Stimulated activated CD8-positive, alpha-beta memory T cell treated with anti-CD3 and anti-CD28 coated beads, Interleukin-15, amount 100 ng/mL, for 4 hours (primary cell): Measurements from ENCODE around the gene C2orf81.
"Not testable (repeated sequence)": the region's sequence is repeated elsewhere in the genome, so short reads cannot be mapped to it uniquely, and the experiment has no call there.

Experiments
- DNase-seq, 2 donors: peaks; one replicate each; pipeline ENCODE4 v3.0.0-alpha.2; 2020; ENCODE audit warnings: low read depth in 2 of 2

Gene C2orf81

DNA sequence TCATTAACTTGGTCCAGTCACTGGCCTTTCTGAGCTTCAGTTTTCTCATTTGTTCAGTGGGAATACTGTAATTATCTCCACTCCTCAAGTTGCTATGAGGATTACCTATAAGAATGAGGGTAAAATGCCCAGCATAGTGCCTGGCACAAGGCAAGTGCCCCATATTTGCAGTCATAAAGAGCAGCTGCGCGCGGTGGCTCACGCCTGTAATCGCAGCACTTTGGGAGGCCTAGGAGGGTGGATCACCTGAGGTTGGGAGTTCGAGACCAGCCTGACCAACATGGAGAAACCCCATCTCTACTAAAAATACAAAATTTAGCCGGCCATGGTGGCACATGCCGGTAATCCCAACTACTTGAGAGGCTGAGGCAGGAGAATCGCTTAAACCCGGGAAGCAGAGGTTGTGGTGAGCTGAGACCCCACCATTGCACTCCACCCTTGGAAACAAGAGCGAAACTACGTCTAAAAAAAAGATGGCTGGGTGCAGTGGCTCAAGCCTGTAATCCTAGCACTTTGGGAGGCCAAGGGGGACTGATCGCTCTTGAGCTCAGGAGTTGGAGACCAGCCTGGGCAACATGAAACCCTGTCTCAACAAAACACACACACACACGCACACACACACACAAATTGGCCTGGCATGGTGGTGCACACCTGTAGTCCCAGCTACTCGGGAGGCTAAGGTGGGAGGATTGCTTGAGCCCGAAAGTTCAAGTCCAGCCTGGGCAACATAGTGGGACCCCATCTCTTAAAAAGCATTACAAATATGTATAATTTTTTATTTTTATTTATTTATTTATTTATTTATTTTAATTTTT lies 21.3 kb upstream of the C2orf81 start:
- DNase-seq, result not testable (repeated sequence)

DNA sequence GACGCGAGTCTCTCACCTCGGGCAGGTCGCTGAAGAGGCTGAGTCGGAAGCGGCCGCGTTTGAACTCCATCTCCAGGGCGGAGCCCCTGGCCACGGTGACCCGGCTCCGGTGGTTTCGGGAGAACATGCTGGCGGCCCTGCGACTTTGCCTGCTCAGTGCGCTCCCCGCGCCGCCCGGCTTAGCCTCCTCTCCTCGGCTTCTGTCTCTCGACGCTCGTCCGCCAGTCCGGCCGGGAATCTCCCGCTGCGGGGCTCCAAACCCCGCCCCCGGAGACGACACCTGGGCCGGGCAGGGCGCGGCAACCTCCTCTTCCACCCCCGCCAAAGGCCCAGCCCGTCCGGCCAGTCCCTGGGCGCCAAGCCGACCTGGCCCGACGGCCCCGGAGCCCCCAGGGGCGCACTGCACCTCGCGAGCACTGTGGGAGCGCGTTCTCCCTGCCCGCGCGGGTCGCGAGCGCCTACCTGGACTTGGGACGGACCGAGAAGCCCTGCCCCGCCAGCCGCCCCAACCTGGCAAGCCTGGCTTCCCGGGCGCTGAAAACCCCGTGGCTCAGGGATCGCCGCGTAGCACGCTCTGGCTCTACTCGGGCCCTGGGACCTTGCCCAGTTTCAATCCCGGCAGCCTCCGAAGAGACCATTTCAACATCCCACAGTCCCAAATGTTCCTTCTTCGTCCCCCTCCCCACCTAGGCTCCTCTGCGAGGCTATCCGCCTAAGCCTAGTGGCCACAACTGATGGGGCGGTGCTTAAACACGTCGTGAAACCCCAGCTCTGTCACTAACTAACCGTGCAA lies 20.5 kb upstream of the C2orf81 start, which contains the start of gene RTKN:
RTKN (minus strand) TSS at position 248 of the 793 bp plus-strand sequence; CDS start at position 127, 121 bp downstream.
- DNase-seq, result no peak

DNA sequence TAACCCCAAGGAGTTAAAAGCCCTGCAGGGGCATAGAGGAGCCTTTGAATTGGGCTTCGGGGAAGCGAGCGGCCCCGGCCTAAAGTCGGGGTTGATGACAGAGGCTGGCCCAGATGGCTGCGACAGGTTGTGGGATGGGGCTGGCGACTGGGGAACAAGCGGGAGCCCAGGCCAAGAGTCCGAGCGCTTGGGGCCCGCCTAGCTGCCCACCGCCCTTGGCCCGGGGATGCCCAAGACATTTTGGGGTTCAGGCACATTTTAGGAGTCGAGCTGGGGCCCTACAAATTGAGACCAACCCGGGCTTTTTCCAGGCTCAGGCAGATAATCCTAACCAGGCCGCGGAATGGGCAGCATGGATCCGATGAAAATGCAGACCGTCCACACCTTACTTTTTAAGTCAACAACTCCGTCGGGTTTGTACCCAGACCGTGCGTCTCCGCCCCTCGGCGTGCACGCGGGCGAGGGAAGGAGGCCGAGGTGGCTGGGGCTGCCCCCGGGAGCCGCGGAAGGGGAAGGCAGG lies 19.8 kb upstream of the C2orf81 start:
- DNase-seq, result no peak

DNA sequence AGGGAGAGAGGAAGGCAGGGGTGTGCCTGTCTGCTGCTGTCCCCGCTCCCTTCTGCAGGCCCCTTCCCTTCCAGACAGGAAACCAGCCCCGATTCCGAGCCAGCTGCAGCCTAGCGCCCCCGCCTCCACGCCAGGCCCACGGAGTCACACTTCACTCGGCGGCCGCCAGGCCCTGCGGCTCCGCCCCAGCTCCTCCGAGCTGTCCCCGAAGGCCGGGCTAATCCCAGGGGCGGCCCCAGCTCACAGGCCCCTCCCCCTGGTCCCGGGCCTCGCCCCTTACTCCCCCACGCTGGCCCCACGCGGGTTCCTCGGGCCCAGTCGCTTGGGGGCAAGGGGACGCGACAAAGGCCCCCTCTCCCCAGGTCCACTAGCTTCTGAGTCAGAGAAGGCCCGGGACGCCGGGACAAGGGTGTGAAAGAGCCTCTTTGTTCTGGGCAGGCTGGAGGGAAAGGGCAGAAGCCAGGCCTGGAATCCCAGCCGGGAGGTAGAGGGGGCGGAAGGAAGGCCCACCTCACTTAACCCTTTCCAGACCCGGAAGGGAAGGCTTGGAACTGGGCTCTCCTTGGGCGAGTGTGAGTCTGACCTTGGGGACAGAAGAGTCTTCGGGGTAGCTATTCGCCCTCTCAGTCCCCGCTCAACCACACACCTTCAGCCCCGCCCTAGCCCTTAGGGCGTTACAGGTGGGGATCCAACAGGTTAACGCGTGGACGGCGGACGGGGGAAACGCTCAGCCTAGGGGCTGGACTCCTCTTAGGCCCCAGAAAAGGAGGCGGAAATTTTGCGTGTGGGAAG lies 19.2 kb upstream of the C2orf81 start:
- DNase-seq, result no peak

DNA sequence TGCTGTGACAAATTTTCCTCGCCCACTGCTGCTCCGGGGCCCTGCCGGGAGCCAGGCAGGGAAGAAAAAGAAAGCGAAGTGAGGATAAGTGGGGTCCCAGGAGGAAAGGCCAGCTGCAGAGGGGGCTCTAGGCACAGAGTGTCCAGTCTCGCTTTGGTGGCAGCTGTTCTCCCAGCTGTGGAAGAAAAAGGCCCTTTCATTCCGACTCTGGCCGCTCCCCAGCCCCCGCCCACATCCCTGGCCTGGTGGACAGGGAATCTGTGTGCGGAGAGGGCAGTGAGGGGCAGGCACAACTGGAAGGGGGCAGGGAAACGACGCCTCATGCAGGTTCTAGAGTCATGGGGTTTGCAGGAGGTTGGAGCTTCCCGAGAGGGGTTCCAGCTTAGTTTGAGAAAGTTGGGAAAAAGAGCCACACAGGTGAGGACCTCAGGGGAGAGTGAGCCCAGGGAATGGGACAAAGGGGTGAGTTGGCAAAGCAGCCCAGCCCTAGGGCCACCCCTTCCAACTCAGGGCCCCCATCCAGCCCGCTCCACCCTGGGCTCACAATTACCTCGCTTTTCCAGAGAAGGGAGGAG lies 18.5 kb upstream of the C2orf81 start:
- DNase-seq, result no peak

DNA sequence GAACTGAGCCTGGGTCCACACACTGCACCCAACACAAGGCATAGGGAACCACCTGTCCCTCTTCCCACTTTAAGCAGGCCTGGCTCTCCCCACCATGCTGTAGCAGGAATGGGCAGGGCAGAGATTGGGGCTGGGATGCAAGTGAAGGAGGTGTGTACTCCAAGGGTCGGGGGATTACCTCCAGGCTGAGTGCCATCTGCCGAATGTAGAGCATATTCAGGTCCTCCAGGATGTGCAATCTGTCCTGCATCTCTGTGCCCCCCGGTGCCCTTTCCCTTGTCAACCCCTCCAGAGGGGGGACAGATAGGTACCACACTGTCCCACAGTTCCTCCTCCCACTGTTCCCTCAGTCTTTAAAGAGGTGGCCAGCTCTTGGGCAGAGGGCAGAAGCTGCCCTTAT lies 18.0 kb upstream of the C2orf81 start:
- no peak for DNase-seq

DNA sequence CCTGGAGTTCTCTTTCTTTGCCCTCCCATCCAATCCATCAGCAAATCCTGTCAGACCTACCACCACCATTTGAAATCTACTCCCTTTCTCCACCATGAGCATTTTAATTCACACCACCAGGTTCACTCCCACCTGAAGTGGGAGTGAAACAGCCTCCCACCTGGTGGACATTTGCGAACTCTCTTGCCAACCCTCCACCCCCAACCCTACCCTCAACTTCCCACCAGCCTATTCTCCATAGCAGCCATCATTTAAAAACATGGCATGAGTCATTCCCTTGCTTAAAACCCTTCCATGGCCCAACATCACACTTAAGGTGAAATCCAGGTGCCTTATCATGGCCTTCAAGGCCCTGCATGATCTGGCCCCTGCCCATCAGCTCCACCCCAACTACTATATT lies 16.8 kb upstream of the C2orf81 start:
- no peak for DNase-seq

DNA sequence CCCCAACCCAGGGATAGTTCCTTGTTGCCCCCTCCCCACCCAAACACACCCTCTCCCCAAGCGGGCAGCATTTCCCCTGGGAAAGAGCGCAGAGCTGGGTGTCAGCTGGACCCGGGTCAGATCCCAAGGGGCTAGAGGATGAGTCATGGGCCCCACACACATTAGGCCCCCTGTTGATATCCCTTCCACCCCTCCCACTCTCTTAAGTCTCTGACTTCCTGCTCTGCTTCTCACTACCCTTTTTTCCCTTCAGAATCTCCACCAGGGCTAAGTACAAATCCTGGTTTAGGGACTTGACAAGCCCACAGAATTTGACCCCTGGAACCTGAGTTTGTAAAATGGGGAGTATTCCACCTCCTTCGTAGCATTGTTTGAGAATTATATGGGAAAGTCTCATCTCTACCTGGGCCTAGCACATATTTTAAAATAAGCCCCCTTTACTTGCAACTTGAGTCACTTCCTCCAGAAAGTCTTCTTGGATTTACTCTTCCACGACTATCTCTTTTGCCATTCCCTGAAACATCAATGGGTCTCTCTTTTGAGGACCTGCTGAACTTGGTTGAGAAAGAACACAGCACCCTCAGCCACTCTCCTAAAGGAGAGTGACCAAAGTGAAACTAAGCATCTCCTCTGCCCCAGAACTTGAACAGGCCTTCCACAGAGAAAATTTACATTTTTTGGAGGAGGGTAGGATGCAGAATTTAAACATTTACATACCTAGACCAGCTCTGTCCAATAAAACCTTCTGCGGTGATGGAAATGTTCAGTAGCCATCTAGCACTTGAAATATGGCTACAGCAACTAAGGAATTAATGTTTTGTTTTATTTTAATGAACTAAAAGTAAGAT lies 15.7 kb upstream of the C2orf81 start:
- no peak for DNase-seq

DNA sequence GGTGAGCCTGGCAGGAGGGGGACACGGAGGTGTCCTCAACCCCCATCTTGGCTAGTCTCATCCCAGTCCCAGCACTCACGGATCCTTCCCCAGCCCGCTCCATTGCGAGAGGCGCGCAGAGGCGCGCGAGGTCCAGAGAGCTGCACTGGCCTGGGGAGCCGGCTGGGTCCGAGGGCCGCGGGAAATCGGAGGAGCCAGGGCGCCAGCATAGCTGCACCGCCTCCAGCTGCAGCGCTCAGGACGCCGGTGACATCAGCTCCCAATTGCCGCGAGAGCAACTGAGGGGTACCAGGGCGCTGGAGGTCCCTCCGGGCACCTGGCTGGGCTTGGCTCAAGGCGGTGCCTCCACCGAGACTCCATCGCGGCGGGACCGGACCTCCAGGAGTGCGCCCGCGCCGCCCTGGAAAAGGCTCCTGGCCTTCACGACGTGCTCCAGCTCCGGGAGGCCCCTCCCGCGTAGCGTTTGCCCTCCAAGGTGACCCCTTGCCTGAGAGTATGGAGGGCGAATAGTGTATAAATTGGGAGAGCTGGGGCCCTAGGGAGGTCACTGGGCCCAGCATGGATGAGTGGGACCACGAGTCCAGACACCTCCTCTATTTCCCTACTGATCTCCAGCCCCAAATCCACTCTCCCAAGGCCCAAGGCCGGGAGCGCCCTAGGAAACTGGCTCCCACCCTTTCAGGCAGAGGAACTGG lies 14.8 kb upstream of the C2orf81 start:
- no peak for DNase-seq

DNA sequence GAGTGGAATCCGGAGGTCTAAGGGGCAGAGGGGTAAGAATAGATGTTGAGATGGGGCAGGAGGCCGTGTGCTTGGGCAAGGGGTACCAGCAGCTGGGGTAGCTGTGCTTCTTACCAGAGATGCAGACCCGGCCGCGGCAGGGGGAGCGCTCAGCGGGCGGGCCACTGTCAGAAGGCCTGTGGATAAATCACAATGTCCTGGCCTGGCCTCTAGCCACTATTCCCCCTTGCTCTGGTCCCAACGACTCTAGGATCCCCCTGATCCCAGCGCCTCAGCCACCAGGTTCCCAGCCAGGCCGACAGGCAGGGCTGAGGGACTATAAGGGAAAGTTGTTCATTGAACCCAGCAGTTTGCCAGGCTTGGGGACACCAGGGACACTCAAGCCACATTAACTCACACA lies 9.1 kb upstream of the C2orf81 start:
- DNase-seq, result no peak

DNA sequence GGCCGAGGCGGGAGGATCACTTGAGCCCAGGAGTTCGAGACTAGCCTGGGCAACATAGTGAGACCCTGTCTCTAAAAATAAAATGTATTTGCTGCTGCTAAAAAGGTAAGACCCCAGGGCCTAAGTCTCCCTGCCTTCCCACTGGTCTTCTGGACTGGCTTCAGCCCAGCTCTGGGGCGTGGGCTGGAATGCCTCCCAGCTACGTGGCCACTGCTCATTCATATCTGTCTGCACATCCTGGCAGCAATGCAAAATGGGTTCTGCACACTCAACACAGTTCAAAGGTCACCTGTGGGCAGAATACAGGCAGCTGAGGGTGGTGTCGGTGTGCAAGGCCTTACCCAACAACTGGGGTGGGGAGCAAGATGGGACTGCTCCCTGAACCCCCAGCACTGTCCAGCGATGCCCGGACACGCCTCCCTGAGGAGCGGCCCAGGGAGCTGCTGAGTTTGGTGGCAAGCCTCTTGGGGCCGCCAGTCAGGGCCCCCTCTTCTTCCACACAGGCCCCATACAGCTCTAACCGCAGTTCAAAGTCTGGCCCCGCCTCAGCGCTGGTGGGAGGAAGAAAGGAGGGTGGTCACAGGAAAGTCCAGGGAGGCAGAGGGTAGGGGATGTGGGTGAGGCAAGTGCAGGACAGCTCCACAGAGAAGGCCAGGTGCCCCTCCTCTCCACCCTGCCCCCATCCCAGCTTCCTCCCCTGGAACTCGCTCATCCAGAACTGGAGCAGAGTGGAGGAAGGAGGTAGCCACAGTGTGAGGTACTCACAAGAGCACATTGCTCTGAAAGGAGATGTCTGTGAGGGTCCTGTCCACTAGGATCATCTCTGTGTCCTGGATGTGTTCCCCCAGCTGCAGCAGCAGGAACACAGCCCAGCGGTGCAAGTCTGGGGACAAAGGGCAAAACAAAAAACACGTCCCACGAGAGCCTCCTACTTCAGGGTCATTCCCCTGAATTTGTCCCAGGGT lies 8.3 kb upstream of the C2orf81 start:
- DNase-seq, result no peak

DNA sequence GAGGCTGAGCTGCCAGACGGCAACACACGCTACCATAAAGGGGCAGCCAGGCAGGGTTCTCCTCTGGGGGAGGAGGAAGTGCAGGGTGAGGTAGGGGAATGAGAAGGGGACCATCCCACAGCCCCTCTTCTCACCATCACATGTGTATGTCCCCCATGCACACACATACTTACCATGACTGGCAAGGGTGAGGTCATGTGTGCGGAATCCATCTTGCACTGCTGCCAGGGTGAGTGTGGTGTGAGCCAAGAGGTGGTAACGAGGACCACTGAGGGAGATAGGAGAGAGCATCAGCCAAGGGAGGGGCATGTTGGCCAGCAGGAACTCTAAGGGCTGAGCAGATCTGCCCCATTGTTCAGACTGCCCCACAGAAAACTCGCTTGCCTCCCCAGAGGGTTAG lies 7.3 kb upstream of the C2orf81 start:
- DNase-seq, result no peak

DNA sequence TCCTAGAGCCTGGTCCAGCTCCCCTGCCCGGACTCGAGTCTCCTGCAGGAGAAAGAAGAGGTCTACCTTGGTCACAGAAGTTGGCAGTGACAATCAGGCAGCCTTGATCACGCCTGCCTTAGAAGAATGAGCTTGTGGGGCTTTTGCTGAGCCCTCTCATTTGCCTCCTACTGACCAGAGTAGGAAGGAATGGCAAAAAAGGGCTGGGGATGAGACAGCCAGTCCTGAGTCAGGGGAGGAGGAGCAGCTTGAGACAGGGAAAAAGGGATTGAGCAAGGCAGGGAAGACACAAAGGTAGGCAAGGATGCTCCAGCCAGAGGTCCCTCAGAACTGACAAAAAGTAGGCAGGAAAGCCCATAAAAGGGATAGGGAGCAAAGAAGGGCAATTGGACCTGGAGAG lies 6.1 kb upstream of the C2orf81 start:
- DNase-seq, result no peak

DNA sequence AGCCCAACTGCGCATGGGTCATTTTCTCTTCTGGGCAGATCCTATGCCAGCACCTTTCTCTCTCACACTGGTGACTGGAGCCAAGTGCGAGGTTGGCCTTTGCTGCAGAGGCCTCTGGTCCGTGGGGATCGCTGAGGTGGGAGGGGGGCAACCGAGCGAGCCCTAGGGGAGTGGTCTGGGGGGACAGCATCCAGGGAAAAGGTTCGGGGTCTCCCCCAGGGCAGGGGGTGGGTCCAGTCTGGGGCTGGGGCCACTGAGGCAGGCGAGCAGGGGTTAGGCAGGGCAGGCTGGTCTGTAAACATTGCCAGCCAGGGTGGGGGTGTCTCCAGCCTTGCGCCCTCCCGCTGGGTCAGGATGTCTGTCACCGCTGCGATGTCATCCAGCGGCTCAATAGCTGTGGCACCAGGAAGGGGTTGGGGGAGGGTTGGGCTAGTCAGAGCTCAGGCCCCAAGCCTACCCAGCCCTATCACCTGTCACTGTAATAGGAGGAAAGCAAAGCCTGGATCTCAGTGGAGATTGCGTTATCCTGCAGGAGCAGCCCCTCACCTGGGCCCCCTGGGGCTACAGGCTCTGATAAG lies 4.9 kb upstream of the C2orf81 start:
- no peak for DNase-seq

DNA sequence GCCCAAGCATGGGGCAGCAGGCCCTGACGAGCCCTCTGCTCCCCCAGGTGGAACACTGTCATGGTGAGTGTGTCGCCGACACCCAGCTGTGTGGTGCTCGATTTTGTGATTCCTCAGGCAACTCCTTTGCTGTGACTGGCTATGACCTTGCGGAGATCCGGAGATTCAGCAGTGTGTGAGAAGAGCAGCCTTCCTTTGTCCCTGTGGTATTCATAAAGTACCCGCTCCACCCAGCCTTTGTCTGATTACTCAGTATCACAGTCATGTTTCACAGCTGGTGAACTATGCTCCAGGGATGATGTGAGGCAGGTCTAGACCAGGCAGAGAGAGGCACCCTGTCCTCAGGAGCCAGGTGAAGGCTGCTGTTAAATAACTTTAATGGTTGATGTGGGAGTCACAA lies 4.1 kb upstream of the C2orf81 start:
- DNase-seq, result no peak

DNA sequence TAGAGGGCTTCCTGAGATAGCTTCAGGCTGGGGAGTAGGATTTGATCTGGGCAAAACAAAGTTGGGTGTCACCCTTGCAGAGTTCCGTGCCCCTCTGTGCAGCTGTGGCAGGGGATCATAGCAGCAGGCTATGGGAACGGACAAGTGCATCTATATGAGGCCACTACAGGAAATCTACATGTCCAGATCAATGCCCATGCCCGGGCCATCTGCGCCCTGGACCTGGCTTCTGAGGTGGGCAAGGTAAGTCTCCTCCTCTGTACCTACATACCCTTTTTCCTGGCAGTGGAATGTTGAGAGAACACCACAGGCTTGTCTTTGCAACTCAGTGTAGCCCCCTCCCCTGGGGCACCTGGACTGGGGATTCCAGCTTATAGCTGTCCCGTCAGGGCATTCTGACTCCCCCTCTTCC lies 3.6 kb upstream of the C2orf81 start:
- no peak for DNase-seq

DNA sequence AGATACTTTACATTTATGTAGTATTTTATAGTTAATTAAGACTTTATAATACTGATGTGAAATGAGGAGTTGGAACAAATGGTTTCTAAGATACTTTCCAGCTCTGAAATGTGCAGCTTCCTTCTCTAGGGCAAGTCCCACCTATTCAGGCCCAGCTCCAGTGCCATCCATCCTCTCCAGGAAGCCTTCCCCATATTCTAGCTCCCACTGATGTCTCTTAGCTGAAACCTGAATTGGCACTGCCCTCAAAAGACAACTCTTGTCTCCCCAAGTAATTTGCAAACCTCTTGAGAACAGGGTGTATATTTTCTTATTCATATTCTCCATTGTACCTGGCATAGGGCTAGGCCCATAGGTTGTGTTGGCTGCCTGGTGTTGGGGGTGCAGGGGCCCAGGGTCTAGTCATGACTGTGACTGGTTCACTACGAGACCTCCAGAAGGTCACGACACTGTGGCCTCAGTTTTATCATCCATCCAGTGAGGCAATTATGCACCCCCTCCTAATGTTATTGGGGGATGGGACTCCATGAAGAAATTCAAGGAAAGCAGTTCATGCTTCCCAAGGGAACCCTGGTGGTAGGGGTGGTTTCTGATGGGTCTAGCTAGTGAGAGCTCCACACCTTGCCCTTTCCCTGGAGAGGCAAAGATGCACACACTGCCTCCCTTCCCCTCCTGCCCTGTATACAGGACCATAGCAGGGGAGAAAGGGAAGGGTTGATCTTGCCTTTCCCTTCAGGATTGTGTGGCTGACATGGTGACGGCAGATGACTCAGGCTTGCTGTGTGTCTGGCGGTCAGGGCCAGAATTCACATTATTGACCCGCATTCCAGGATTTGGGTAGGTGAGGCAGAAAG lies 2.9 kb upstream of the C2orf81 start:
- no peak for DNase-seq
